Endothelial cell (in vitro differentiated cells): ENCODE results near the gene FXYD5. TPM values are rescaled to one million over a fixed set of nuclear protein-coding genes. Genes with fewer than 3 reads are reported as not detected.
"Not testable (repeated sequence)": the region's sequence is repeated elsewhere in the genome, so short reads cannot be mapped to it uniquely, and the experiment has no call there.

Source experiments
- DNase-seq: peaks from one replicate; pipeline ENCODE4 v3.0.0; 2021; ENCODE audit warnings: low spot score
- H3K27ac Mint-ChIP-seq: one replicate; pipeline ENCODE4 v1.8.0; 2021; ENCODE audit warnings: mixed read lengths, inconsistent platforms; ENCODE audit not compliant: unreplicated experiment
- H3K27me3 Mint-ChIP-seq: one replicate; pipeline ENCODE4 v1.8.0; 2021; ENCODE audit warnings: mild to moderate bottlenecking, moderate library complexity, mixed read lengths, inconsistent platforms; ENCODE audit not compliant: unreplicated experiment
- H3K36me3 Mint-ChIP-seq: one replicate; pipeline ENCODE4 v1.8.0; 2021; ENCODE audit warnings: mild to moderate bottlenecking, low read depth, mixed read lengths, inconsistent platforms; ENCODE audit not compliant: unreplicated experiment
- H3K4me1 Mint-ChIP-seq: one replicate; pipeline ENCODE4 v1.8.0; 2021; ENCODE audit warnings: mild to moderate bottlenecking, mixed read lengths, inconsistent platforms; ENCODE audit not compliant: unreplicated experiment
- H3K4me3 Mint-ChIP-seq: one replicate; pipeline ENCODE4 v1.8.0; 2021; ENCODE audit warnings: mild to moderate bottlenecking, mixed read lengths, inconsistent platforms; ENCODE audit not compliant: unreplicated experiment
- H3K9me3 Mint-ChIP-seq: one replicate; pipeline ENCODE4 v1.8.0; 2021; ENCODE audit warnings: mixed read lengths, inconsistent platforms; ENCODE audit not compliant: unreplicated experiment
- total RNA-seq: library from RNA; stranded (reverse); fragmentation: NEBNext Ultra II Directional; extraction: Animal tissue kit (Norgen Biotek cat#: 25700); gene quantifications from one replicate; pipeline ENCODE4 v1.2.1, GENCODE V29; 2021; ENCODE audit not compliant: unreplicated experiment
- TF ChIP-seq, protein P1 (sequence below): fragments of 200-600 bp; sonication (generic); IDR thresholded peaks from one replicate; pipeline ENCODE4 v1.5.0; 2021; ENCODE audit warnings: antibody characterized with exemption; ENCODE audit not compliant: unreplicated experiment

FXYD5 gene
- total RNA-seq, 1 donor from 2014 or later, result 78.7 TPM

DNA sequence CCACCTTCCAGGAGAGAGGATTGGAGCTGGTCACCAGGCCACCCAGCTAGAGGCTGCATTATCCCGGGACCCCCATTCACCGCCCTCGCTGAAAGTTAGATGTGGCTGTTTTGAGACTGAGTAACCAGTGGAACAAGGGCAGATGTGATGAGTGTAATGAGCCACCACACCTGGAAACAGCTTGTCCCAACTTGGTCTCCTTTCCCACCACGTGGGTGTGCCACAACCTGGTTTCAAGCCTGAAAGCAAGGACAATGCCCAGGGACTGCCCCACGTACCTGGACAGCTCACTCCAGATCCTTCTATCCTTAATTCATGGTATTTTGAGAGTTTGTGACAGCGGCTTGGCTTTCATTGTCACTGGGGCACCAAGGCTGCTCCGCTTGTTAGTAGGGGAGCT lies 26.7 kb upstream of the FXYD5 start:
- peaks cover 13% of the 10 kb centered on the region for H3K27me3 Mint-ChIP-seq
- TF ChIP-seq, protein P1, sequence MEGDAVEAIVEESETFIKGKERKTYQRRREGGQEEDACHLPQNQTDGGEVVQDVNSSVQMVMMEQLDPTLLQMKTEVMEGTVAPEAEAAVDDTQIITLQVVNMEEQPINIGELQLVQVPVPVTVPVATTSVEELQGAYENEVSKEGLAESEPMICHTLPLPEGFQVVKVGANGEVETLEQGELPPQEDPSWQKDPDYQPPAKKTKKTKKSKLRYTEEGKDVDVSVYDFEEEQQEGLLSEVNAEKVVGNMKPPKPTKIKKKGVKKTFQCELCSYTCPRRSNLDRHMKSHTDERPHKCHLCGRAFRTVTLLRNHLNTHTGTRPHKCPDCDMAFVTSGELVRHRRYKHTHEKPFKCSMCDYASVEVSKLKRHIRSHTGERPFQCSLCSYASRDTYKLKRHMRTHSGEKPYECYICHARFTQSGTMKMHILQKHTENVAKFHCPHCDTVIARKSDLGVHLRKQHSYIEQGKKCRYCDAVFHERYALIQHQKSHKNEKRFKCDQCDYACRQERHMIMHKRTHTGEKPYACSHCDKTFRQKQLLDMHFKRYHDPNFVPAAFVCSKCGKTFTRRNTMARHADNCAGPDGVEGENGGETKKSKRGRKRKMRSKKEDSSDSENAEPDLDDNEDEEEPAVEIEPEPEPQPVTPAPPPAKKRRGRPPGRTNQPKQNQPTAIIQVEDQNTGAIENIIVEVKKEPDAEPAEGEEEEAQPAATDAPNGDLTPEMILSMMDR, result no peak
- no peak for DNase-seq
- no peak overlapping the region for H3K4me3 Mint-ChIP-seq
- H3K9me3 Mint-ChIP-seq, result no peaks in the 10 kb centered on the region
- no peak overlapping the region for H3K27ac Mint-ChIP-seq
- peaks cover 9% of the 10 kb centered on the region for H3K4me1 Mint-ChIP-seq
- peaks cover 5% of the 10 kb centered on the region for H3K36me3 Mint-ChIP-seq

DNA sequence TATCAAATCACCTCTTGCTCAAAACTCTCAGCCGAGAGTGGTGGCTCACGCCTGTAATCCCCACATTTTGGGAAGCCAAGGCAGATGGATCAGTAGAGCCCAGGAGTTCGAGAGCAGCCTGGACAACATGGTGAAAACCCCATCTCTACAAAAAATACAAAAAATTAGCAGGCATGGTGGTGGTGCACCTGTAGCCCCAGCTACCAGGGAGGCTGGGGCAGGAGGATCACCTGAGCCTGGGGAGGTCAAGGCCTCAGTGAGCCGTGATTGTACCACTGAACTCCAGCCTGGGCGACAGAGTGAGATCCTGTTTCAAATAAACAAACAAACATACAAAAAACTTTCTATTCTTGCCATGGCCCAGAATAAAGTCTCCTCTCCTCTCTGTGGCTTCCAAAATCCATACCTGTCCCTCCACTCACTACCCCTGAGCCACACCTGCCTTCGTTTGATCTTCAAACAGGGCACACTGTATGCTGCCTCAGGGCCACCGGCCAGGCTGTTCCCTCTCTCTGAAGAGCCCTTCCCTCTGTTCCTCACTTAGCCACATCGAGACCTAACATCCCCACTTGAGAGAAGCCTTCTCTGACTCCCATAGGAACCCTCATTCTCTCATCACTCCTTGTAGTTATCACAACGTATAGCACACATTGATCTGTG lies 26.0 kb upstream of the FXYD5 start:
- H3K4me3 Mint-ChIP-seq, result no peak overlapping the region
- peaks cover 5% of the 10 kb centered on the region for H3K36me3 Mint-ChIP-seq
- TF ChIP-seq, protein P1, result no peak
- H3K9me3 Mint-ChIP-seq, result no peaks in the 10 kb centered on the region
- H3K4me1 Mint-ChIP-seq, result peaks cover 9% of the 10 kb centered on the region
- H3K27me3 Mint-ChIP-seq, result peaks cover 13% of the 10 kb centered on the region
- no peak for DNase-seq
- no peak overlapping the region for H3K27ac Mint-ChIP-seq

DNA sequence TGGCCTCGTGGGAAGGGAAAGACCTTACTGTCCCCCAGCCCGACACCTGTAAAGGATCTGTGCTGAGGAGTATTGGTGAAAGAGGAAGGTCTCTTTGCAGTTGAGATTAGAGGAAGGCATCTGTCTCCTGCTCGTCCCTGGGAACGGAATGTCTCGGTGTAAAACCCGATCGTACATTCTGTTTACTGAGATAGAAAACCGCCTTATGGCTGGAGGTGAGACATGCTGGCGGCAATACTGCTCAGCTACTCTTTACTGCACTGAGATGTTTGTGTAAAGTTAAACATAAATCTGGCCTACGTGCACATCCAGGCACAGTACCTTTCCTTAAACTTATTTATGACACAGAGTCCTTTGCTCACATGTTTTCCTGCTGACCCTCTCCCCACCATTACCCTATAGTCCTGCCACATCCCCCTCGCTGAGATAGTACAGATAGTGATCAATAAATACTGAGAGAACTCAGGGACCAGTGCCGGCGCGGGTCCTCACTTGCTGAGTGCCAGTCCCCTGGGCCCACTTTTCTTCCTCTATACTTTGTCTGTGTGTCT lies 24.7 kb upstream of the FXYD5 start:
- H3K27ac Mint-ChIP-seq, result peak overlapping the region; percentile 13
- not testable (repeated sequence) for H3K36me3 Mint-ChIP-seq

DNA sequence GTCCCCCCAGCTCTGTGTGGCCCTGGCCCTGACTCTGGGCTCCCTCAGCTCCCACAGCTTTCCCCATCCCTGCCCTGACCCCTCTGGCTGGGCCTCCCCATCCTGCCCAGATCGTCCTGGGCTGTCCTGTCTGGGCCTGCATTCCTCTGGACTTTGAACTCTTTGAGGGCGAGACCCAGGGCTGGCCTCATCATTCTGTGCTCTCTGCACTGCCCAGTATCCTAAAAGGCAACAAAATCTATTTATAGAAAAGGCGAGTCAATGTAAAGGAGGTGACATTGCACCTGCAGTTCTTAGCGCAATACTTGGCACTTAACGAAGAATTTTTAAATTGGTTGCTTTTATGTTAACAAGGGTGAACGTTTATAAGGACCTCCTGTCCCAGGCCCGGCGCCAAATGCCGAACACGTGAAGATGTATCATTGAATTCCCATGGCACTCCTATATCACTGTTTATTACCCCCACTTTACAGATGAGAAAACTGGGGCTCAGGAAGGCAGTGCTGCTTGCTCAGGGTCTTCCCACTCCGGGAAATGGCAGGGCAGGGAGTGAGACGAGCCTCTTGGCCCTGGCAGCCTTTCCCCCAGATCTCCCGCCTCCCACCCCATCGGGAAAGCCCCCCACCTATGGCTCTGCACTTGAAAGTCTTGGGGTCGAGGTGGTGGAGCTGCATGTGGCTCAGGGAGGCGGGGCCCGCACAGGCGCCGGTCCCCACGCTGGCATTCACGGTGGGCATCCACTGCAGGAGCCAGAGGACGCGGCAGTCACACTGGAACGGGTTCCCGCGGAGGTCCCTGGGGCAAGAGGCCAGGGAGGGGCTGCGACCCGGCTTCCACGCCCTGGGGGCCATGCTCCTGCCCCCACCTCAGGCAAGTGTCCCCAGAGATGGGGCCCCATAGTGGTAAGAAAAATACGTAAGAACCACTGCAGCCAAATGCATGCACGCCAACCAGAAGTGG lies 23.5 kb upstream of the FXYD5 start:
- H3K4me3 Mint-ChIP-seq, result no peak overlapping the region
- H3K27me3 Mint-ChIP-seq, result peaks cover 13% of the 10 kb centered on the region
- H3K4me1 Mint-ChIP-seq, result peaks cover 3% of the 10 kb centered on the region
- H3K36me3 Mint-ChIP-seq, result peaks cover 9% of the 10 kb centered on the region
- H3K9me3 Mint-ChIP-seq, result no peaks in the 10 kb centered on the region
- H3K27ac Mint-ChIP-seq, result no peak overlapping the region
- TF ChIP-seq, protein P1, result no peak
- DNase-seq, result no peak

More for the DNA sequence above, 24.7 kb upstream of the FXYD5 start:
- H3K4me1 Mint-ChIP-seq, H3K9me3 Mint-ChIP-seq, DNase-seq, H3K4me3 Mint-ChIP-seq: not testable (repeated sequence)
- H3K27me3 Mint-ChIP-seq, result peaks cover 13% of the 10 kb centered on the region

DNA sequence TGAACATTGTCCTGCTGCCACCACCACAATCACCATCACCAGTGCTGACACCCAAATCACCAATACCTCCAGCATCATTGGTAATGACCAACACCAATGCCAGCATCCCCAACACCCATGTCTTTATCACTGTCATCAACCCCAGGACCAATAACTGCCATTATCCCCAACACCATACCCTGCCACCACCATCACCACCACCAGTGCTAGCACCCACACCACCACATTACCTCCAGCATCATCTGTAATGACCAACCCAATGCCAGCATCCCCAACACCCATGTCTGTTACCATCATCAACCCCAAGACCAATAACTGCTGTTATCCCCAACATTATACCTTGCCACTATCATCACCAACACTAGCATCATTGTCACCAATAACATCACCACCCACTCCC lies 22.3 kb upstream of the FXYD5 start:
- peaks cover 3% of the 10 kb centered on the region for H3K4me1 Mint-ChIP-seq
- H3K9me3 Mint-ChIP-seq, result no peaks in the 10 kb centered on the region
- no peak for DNase-seq
- peaks cover 9% of the 10 kb centered on the region for H3K36me3 Mint-ChIP-seq
- no peak overlapping the region for H3K27ac Mint-ChIP-seq
- peaks cover 15% of the 10 kb centered on the region for H3K27me3 Mint-ChIP-seq
- peak overlapping the region; percentile 3 for H3K4me3 Mint-ChIP-seq
- TF ChIP-seq, protein P1, result no peak
